RWPE2 (cell line): ENCODE data around the gene RTN4R.

Experiments used
- ATAC-seq: fragments of 200-7000 bp; cut with Tn5 transposase; 3 replicates; pipeline ENCODE4 v1.9.1; 2021; ENCODE audit warnings: low read depth
- DNase-seq: peaks from one replicate; pipeline ENCODE4 v3.0.0-alpha.2; 2020; ENCODE audit warnings: low spot score
- H3K27ac ChIP-seq: fragments of 450-650 bp; 2 replicates; pipeline ENCODE4 v1.5.1; 2017; ENCODE audit warnings: mild to moderate bottlenecking; ENCODE audit not compliant: poor library complexity, severe bottlenecking
- H3K27me3 ChIP-seq: fragments of 250-450 bp; sonication (Bioruptor Pico); 2 replicates; pipeline ENCODE4 v1.5.1; 2021; ENCODE audit warnings: mild to moderate bottlenecking, moderate library complexity; ENCODE audit not compliant: insufficient read depth, poor library complexity, severe bottlenecking
- H3K36me3 ChIP-seq: fragments of 250-450 bp; sonication (Bioruptor Pico); 2 replicates; pipeline ENCODE4 v1.5.1; 2020; ENCODE audit warnings: low read depth, mild to moderate bottlenecking, moderate library complexity
- H3K4me1 ChIP-seq: fragments of 250-450 bp; sonication (Bioruptor Pico); 2 replicates; pipeline ENCODE4 v1.5.1; 2021; ENCODE audit warnings: mild to moderate bottlenecking, moderate library complexity; ENCODE audit not compliant: insufficient read depth, poor library complexity, severe bottlenecking
- H3K4me3 ChIP-seq: fragments of 250-450 bp; sonication (Bioruptor Pico); 2 replicates; pipeline ENCODE4 v1.5.1; 2021; ENCODE audit warnings: mild to moderate bottlenecking, moderate library complexity; ENCODE audit not compliant: severe bottlenecking
- H3K9me3 ChIP-seq: fragments of 250-450 bp; sonication (Bioruptor Pico); 2 replicates; pipeline ENCODE4 v1.5.1; 2021; ENCODE audit warnings: mild to moderate bottlenecking, moderate library complexity; ENCODE audit not compliant: severe bottlenecking
- CTCF ChIP-seq: fragments of 450-650 bp; IDR thresholded peaks from one replicate; pipeline ENCODE4 v1.5.1; 2017; ENCODE audit warnings: mild to moderate bottlenecking, moderate library complexity; ENCODE audit not compliant: poor library complexity, severe bottlenecking

The RTN4R gene

GRCh38 chr22:20227363-20227762 is 40.8 kb downstream of the RTN4R start:
- Histone ChIP-seq H3K27ac (no peak overlapping the region), H3K9me3 (no peaks in the 10 kb centered on the region), H3K4me1 (no peaks in the 10 kb centered on the region), H3K36me3 (no peaks in the 10 kb centered on the region), H3K27me3 (no peaks in the 10 kb centered on the region), H3K4me3 (no peak overlapping the region)
- no peak for DNase-seq
- no peak for ATAC-seq
- TF ChIP-seq CTCF = no peak

GRCh38 chr22:20226760-20227350 is 41.3 kb downstream of the RTN4R start:
- Histone ChIP-seq H3K27me3 (no peaks in the 10 kb centered on the region), H3K4me3 (no peak overlapping the region), H3K27ac (no peak overlapping the region), H3K9me3 (no peaks in the 10 kb centered on the region), H3K4me1 (no peaks in the 10 kb centered on the region), H3K36me3 (no peaks in the 10 kb centered on the region)
- ATAC-seq (no peak), DNase-seq (no peak)
- no peak for TF ChIP-seq CTCF

GRCh38 chr22:20226077-20226716 is 41.9 kb downstream of the RTN4R start:
- Histone ChIP-seq H3K27ac (no peak overlapping the region), H3K27me3 (no peaks in the 10 kb centered on the region), H3K36me3 (no peaks in the 10 kb centered on the region), H3K4me3 (no peak overlapping the region), H3K9me3 (no peaks in the 10 kb centered on the region), H3K4me1 (no peaks in the 10 kb centered on the region)
- no peak for TF ChIP-seq CTCF
- DNase-seq (no peak), ATAC-seq (no peak)

- no peak for TF ChIP-seq CTCF
- DNase-seq (no peak), ATAC-seq (no peak)
- H3K9me3 ChIP-seq = no peaks in the 10 kb centered on the region
- no peaks in the 10 kb centered on the region for H3K4me1 ChIP-seq
- no peaks in the 10 kb centered on the region for H3K36me3 ChIP-seq
- no peak overlapping the region for H3K4me3 ChIP-seq
- no peak overlapping the region for H3K27ac ChIP-seq
- H3K27me3 ChIP-seq = no peaks in the 10 kb centered on the region
Observed at GRCh38 chr22:20225693-20225966, 42.5 kb downstream of the RTN4R start.

- Histone ChIP-seq H3K27me3 (no peaks in the 10 kb centered on the region), H3K9me3 (no peaks in the 10 kb centered on the region), H3K4me3 (no peak overlapping the region), H3K36me3 (no peaks in the 10 kb centered on the region), H3K4me1 (no peaks in the 10 kb centered on the region), H3K27ac (no peak overlapping the region)
- DNase-seq (no peak), ATAC-seq (no peak)
- no peak for TF ChIP-seq CTCF
Observed at GRCh38 chr22:20224917-20225692, 43.0 kb downstream of the RTN4R start.
